Measurements from ENCODE around the gene ZFR.
"Not testable (repeated sequence)": the region's sequence is repeated elsewhere in the genome, so short reads cannot be mapped to it uniquely, and the experiment has no call there.

ZFR gene

GRCh38 chr5:32319392-32319791, 125.1 kb downstream of the ZFR start:
- H3K36me3 Mint-ChIP-seq (ENCODE audit: low read depth), result no peaks in the 10 kb centered on the region
- H3K27me3 Mint-ChIP-seq, result no peaks in the 10 kb centered on the region
- peaks cover 1% of the 10 kb centered on the region for H3K4me1 Mint-ChIP-seq (ENCODE audit: low read depth)
- no peak overlapping the region for H3K27ac Mint-ChIP-seq
- H3K9me3 Mint-ChIP-seq, result peaks cover 5% of the 10 kb centered on the region
- no peak overlapping the region for H3K4me3 Mint-ChIP-seq

- H3K4me3 Mint-ChIP-seq, result no peak overlapping the region
- peaks cover 5% of the 10 kb centered on the region for H3K9me3 Mint-ChIP-seq
- no peak overlapping the region for H3K27ac Mint-ChIP-seq
- H3K27me3 Mint-ChIP-seq, result no peaks in the 10 kb centered on the region
- H3K4me1 Mint-ChIP-seq (ENCODE audit: low read depth), result peaks cover 5% of the 10 kb centered on the region
- no peaks in the 10 kb centered on the region for H3K36me3 Mint-ChIP-seq (ENCODE audit: low read depth)
These were observed 127.5 kb downstream of the ZFR start for GRCh38 chr5:32317041-32317440.

- Mint-ChIP-seq H3K36me3 (ENCODE audit: low read depth) (peaks cover under 1% of the 10 kb centered on the region), H3K9me3 (no peaks in the 10 kb centered on the region), H3K4me3 (no peak overlapping the region), H3K27me3 (no peaks in the 10 kb centered on the region), H3K4me1 (ENCODE audit: low read depth) (peaks cover 19% of the 10 kb centered on the region), H3K27ac (no peak overlapping the region)
These were observed 129.1 kb downstream of the ZFR start for GRCh38 chr5:32315221-32316014.

GRCh38 chr5:32314658-32315057, 129.9 kb downstream of the ZFR start:
- H3K9me3 Mint-ChIP-seq, result no peaks in the 10 kb centered on the region
- H3K4me1 Mint-ChIP-seq (ENCODE audit: low read depth), result peaks cover 25% of the 10 kb centered on the region
- no peaks in the 10 kb centered on the region for H3K27me3 Mint-ChIP-seq
- peaks cover 4% of the 10 kb centered on the region for H3K36me3 Mint-ChIP-seq (ENCODE audit: low read depth)
- H3K4me3 Mint-ChIP-seq, result peak overlapping the region; percentile 49
- H3K27ac Mint-ChIP-seq, result no peak overlapping the region

- not testable (repeated sequence) for H3K36me3 Mint-ChIP-seq (ENCODE audit: low read depth); H3K9me3 Mint-ChIP-seq; H3K27ac Mint-ChIP-seq; H3K27me3 Mint-ChIP-seq
- peak overlapping the region; percentile 49 for H3K4me3 Mint-ChIP-seq
- H3K4me1 Mint-ChIP-seq (ENCODE audit: low read depth), result peaks cover 30% of the 10 kb centered on the region
These were observed 130.4 kb downstream of the ZFR start for GRCh38 chr5:32314152-32314488.

GRCh38 chr5:32312595-32313332, 131.8 kb downstream of the ZFR start, which contains the start of gene MTMR12:
Gene MTMR12 (minus strand): TSS chr5:32312939. CDS start chr5:32312838, 101 bp downstream.
- Mint-ChIP-seq H3K4me1 (ENCODE audit: low read depth) (peaks cover 38% of the 10 kb centered on the region), H3K9me3 (no peaks in the 10 kb centered on the region), H3K27ac (peak within 1 kb of the TSS; percentile 88), H3K27me3 (no peaks in the 10 kb centered on the region), H3K4me3 (peak within 1 kb of the TSS; percentile 93), H3K36me3 (ENCODE audit: low read depth) (peaks cover 11% of the 10 kb centered on the region)

- Mint-ChIP-seq H3K4me3 (peak overlapping the region; percentile 93), H3K36me3 (ENCODE audit: low read depth) (peaks cover 11% of the 10 kb centered on the region), H3K9me3 (no peaks in the 10 kb centered on the region), H3K27ac (peak overlapping the region; percentile 87), H3K27me3 (no peaks in the 10 kb centered on the region), H3K4me1 (ENCODE audit: low read depth) (peaks cover 38% of the 10 kb centered on the region)
These were observed 132.3 kb downstream of the ZFR start for GRCh38 chr5:32312197-32312594.

- Mint-ChIP-seq H3K9me3 (no peaks in the 10 kb centered on the region), H3K27ac (peak overlapping the region; percentile 87), H3K27me3 (no peaks in the 10 kb centered on the region), H3K36me3 (ENCODE audit: low read depth) (peaks cover 11% of the 10 kb centered on the region), H3K4me3 (peak overlapping the region; percentile 93), H3K4me1 (ENCODE audit: low read depth) (peaks cover 40% of the 10 kb centered on the region)
These were observed 132.9 kb downstream of the ZFR start for GRCh38 chr5:32311404-32312196.

- no peak overlapping the region for H3K4me3 Mint-ChIP-seq
- H3K27ac Mint-ChIP-seq, result no peak overlapping the region
- H3K36me3 Mint-ChIP-seq (ENCODE audit: low read depth), result peaks cover 17% of the 10 kb centered on the region
- no peaks in the 10 kb centered on the region for H3K27me3 Mint-ChIP-seq
- peaks cover 52% of the 10 kb centered on the region for H3K4me1 Mint-ChIP-seq (ENCODE audit: low read depth)
- H3K9me3 Mint-ChIP-seq, result no peaks in the 10 kb centered on the region
These were observed 134.8 kb downstream of the ZFR start for GRCh38 chr5:32309761-32310160.

GRCh38 chr5:32308946-32309345, 135.6 kb downstream of the ZFR start:
- H3K27me3 Mint-ChIP-seq, result no peaks in the 10 kb centered on the region
- peaks cover 55% of the 10 kb centered on the region for H3K4me1 Mint-ChIP-seq (ENCODE audit: low read depth)
- H3K27ac Mint-ChIP-seq, result no peak overlapping the region
- no peaks in the 10 kb centered on the region for H3K9me3 Mint-ChIP-seq
- peaks cover 20% of the 10 kb centered on the region for H3K36me3 Mint-ChIP-seq (ENCODE audit: low read depth)
- no peak overlapping the region for H3K4me3 Mint-ChIP-seq

- Mint-ChIP-seq H3K9me3 (no peaks in the 10 kb centered on the region), H3K36me3 (ENCODE audit: low read depth) (peaks cover 20% of the 10 kb centered on the region), H3K27me3 (no peaks in the 10 kb centered on the region), H3K4me1 (ENCODE audit: low read depth) (peaks cover 67% of the 10 kb centered on the region), H3K4me3 (no peak overlapping the region), H3K27ac (no peak overlapping the region)
These were observed 136.8 kb downstream of the ZFR start for GRCh38 chr5:32307769-32308194.

- no peaks in the 10 kb centered on the region for H3K27me3 Mint-ChIP-seq
- H3K4me3 Mint-ChIP-seq, result no peak overlapping the region
- H3K27ac Mint-ChIP-seq, result no peak overlapping the region
- H3K9me3 Mint-ChIP-seq, result no peaks in the 10 kb centered on the region
- H3K36me3 Mint-ChIP-seq (ENCODE audit: low read depth), result peaks cover 22% of the 10 kb centered on the region
- peaks cover 69% of the 10 kb centered on the region for H3K4me1 Mint-ChIP-seq (ENCODE audit: low read depth)
These were observed 139.9 kb downstream of the ZFR start for GRCh38 chr5:32304622-32305021.
